ENCODE measurements around the gene ITGA3. TPM values are rescaled to one million over a fixed set of nuclear protein-coding genes. Genes with fewer than 3 reads are reported as not detected.
"Not testable (repeated sequence)": the region's sequence is repeated elsewhere in the genome, so short reads cannot be mapped to it uniquely, and the experiment has no call there.

ITGA3 gene
- total RNA-seq, 1 donor, result 10.5 TPM

GRCh38 chr17:50051082-50051576 lies 4.8 kb upstream of the ITGA3 start:
- DNase-seq (ENCODE audit: low read depth in 2 of 3, low spot score in 2 of 3), result peak in 2 of 3 donors; percentile 56 to 70

- DNase-seq (ENCODE audit: low read depth in 2 of 3, low spot score in 2 of 3), result no peak
Observed at GRCh38 chr17:50051606-50052005, 4.3 kb upstream of the ITGA3 start.

- DNase-seq (ENCODE audit: low read depth in 2 of 3, low spot score in 2 of 3), result no peak
Observed at GRCh38 chr17:50052241-50052796, 3.6 kb upstream of the ITGA3 start.

DNA sequence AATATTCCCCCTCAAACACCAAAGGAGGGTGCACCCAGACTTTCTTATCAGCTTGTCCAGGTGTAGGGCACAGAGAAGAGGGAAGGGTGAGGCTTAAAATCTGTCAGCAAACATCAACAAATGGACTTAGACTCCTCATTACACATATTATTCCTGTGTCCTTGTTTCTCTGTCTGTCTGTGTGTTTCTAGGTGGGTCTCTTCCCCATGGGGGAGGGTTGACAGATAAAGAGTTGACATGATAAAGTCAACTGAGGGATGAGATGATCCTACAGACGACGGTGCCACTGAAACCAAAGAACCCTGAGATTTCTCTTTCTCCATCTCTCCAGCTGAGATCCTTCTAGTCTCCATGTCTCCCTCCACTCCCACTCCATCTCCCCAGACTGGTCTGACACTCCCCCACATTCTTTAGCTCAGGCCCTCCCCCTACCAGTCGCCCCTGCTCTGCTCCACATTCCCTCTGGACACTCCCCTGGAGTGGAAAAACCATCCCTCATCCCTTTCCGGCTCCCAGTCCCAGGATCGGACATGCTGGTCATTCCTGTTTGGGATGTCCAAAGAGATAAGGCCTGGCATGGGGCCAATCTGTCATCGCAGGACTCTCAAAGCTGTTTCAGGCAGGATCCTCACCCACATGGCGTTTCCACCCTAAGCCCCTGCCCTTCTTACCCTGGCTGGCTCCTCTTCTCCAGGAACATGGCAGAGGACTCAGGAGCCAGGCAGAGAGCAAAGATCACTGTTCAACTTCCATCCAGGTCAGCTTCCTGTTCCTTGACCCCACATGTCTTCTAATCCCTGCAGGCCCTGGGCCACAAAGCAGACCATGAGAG lies 2.9 kb upstream of the ITGA3 start:
- no peak for DNase-seq (ENCODE audit: low read depth in 2 of 3, low spot score in 2 of 3)

- DNase-seq (ENCODE audit: low read depth in 2 of 3, low spot score in 2 of 3), result no peak
Observed at GRCh38 chr17:50053654-50053960, 2.3 kb upstream of the ITGA3 start.

- DNase-seq (ENCODE audit: low read depth in 2 of 3, low spot score in 2 of 3), result peak in 1 of 3 donors; percentile 17
Observed at GRCh38 chr17:50055055-50055425, 870 bp upstream of the ITGA3 start.

DNA sequence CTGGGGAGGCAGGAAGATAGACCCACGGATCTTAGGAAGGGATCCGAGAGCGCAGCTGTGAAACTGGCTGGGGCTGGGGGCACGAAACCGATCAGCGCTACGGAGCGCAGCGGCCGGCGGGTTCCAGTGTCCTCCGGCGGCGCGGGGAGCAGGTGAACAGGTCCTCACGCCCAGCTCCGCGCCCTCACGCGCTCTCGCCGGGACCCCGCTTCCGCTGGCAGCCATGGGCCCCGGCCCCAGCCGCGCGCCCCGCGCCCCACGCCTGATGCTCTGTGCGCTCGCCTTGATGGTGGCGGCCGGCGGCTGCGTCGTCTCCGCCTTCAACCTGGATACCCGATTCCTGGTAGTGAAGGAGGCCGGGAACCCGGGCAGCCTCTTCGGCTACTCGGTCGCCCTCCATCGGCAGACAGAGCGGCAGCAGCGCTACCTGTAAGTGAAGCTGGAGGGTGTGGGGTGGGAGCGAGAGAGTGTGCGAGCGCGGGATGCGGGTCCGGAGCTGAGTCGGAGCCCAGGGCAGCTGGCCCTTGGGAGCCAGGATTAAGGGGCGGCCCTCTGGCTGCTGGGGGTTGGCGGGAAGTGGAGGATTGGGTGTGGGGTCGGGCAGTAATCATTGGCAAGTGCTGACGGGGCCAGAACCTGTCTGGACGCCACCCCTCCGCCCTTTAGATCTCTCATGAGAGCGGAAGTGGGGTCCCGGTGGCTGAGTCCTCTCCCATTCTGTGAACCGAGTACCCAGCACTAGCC lies 479 bp downstream of the ITGA3 start:
- DNase-seq (ENCODE audit: low read depth in 2 of 3, low spot score in 2 of 3), result peak; percentile 37 to 60 (median 49)

DNA sequence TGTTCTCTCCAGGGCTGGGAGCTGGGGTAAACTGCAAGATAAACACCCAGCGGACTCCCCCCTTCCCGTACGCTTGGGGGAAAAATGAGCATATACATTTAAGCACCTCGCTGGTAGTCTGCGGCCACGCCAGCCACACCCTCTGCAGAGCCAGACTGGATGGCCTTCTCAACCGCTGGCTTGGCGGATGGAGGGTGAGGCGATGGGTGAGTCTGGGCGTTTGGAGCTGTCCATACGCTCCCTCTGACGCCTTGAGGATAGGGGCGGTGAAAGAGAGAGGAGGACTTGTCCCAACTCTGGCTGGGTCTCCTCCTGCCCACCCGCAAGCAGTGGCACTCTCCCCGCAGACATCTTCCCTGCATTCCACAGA lies 1.0 kb downstream of the ITGA3 start:
- DNase-seq (ENCODE audit: low read depth in 2 of 3, low spot score in 2 of 3), result no peak

- DNase-seq (ENCODE audit: low read depth in 2 of 3, low spot score in 2 of 3), result no peak
Observed at GRCh38 chr17:50057521-50057991, 1.6 kb downstream of the ITGA3 start.

DNA sequence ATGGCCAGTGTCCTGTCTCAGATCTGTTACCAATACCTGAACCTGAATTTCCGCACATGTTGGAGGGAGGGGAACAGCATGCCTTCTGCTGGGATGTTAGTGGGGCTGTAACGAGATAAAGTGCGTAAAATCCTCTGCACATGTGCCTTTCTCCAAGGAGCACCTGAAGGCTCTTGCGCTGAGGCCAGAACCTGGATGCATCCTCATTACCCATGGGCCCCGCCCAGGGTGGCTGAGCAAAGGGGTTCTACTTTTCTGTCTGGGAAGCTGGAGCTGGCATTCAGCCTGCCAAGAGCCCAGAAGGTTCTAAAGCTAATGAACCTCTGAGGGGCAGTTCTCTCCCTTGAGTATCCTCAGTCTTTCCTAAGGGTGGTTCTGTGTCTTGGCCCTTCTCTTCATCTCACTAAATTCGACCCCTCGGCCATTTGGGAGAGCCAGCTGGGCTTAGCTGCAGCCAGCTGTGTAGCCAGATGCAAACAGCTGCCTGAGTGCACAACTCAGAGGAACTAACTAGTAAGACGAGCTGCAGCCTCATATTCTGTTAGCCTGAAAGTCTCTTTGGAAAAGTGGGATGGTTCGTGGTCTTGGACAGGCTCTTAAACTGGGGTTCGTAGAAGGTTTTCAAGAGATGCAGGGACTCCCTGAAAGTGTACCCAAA lies 2.5 kb downstream of the ITGA3 start:
- no peak for DNase-seq (ENCODE audit: low read depth in 2 of 3, low spot score in 2 of 3)

GRCh38 chr17:50059256-50059655 lies 3.3 kb downstream of the ITGA3 start:
- DNase-seq (ENCODE audit: low read depth in 2 of 3, low spot score in 2 of 3), result no peak

DNA sequence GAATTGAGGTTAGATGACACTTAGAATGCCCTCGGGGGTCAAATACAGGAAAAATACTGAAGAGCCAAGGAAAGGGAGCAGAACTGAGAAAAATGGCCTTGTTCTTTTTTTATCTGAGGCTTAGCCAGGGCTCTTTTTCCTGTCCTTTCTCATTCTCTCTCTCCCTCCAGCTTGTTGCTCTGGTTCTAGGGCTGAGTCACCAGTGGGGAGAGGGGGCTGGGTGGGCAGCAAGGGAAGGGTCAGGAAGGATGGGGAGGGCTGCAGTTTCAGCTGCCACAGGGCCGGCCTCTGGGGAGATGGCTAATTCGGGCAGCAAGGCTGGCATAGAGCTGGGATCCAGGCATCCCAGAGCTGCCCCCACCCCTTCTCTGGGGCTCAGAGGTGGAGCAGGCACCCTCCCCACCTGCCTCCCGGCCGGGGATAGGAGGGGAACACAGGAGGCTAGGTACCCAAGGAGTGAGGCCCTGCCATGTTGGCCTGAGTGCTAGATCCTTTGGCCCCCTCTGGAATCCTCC lies 3.9 kb downstream of the ITGA3 start:
- no peak for DNase-seq (ENCODE audit: low read depth in 2 of 3, low spot score in 2 of 3)

GRCh38 chr17:50060951-50061712 lies 5.2 kb downstream of the ITGA3 start:
- no peak for DNase-seq (ENCODE audit: low read depth in 2 of 3, low spot score in 2 of 3)

GRCh38 chr17:50061713-50062045 lies 5.8 kb downstream of the ITGA3 start:
- not testable (repeated sequence) for DNase-seq (ENCODE audit: low read depth in 2 of 3, low spot score in 2 of 3)

DNA sequence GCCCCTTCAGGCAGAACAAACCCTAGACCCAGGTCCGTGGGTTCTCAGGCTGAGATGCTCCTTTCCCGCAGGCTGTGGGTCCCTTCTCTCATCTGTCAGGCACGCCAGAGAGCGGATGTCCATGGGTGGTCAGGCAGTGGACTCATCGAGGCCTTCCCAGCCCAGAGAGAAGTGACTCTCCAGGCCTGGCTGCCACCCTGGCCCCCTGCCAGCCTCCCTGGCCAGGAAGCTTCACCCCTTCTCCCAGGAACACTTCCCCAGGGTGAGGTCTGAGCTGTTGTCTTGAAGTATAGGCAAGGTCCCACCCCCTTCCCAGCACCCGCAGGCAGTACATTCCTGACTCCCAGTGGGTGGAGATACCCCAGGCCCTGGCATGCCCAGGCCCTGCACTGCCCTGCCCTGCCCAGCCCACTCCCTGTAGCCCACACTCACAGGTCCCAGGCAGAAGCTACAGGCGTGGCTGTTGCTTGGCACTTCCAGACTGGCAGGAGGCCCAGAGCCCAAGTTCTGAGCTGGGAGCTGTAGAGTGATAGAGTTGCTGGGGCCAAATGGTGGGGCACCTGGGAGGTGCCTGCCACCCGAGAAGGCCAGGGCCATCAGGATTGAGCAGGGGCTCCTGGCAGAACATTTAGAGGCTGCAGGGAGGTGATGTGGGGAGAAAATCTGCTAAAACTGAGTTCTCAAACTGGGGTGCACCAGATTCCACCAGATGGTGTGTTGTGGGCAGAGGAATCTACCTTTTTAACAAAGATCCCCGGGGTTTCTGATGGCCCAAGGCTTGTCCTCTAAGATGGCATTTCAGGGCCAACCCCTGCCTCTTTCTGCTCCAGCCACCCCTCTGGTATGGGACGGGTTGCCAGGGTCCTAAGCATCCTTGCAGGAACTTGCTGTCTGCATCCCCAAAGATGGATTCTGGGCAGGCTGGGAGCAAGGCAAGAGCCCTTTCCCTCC lies 6.7 kb downstream of the ITGA3 start:
- no peak for DNase-seq (ENCODE audit: low read depth in 2 of 3, low spot score in 2 of 3)

- no peak for DNase-seq (ENCODE audit: low read depth in 2 of 3, low spot score in 2 of 3)
Observed at GRCh38 chr17:50063561-50064252, 7.8 kb downstream of the ITGA3 start.

DNA sequence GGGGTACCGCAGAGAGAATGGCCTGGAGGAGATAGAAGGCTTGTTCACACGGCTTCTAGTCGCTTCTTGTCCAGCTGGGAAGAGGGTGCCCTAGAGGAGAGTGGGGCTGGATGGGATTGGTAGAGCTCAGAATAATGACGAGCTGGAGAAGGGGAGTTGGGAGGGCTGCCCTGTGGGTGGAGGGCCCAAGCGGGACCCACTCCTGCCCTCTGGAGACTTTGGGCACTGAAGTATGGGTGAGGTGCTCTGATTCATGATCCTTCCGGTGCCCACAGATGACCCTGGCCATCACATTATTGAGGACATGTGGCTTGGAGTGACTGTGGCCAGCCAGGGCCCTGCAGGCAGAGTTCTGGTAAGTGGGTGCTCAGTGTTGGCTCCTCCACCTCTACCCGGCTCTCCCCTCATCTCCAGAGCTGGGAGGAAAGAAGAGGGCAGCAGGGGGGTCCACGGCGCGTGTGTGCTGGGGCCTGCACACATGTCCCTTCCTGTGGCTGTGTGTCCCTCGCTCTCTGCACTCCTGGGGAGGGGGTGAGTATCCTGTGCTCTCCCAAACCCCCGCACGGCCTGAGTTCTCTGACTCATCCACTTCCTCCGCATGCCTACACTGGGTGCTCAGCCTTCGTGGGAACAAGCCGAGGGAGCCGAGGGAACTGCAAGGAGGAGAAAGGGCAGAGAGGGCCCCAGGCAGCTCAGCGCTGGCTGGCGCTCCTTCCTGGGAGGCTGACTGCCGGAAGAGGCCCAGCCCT lies 8.5 kb downstream of the ITGA3 start:
- DNase-seq (ENCODE audit: low read depth in 2 of 3, low spot score in 2 of 3), result no peak

- no peak for DNase-seq (ENCODE audit: low read depth in 2 of 3, low spot score in 2 of 3)
Observed at GRCh38 chr17:50065056-50065455, 9.1 kb downstream of the ITGA3 start.
